SK-N-SH (cell line): ENCODE results near the gene MMAB. TPM values are rescaled to one million over a fixed set of nuclear protein-coding genes. Genes with fewer than 3 reads are reported as not detected.

Experiments used
- CTCF ChIA-PET: fragments of 300-600, 350-600 bp; formaldehyde crosslinking; extraction: SDS; loops from one replicate; lab custom pipeline; 2021; lab: Yijun Ruan, JAX
- POLR2A ChIA-PET: fragments of 350-600 bp; sonication (Branson Sonifier 250); formaldehyde crosslinking; extraction: SDS; loops from one replicate; lab custom pipeline; 2020; ENCODE audit warnings: antibody characterized with exemption, inconsistent platforms; lab: Yijun Ruan, JAX
- DNase-seq: peaks from one replicate; pipeline ENCODE4 v3.0.0; 2012
- H2AFZ ChIP-seq: fragments of 200-600 bp; sonication (generic); 2 replicates; pipeline ENCODE4 v1.8.1; 2016; ENCODE audit warnings: antibody characterized with exemption, mild to moderate bottlenecking, low read depth
- H3F3A ChIP-seq: fragments of 200-600 bp; sonication (generic); replicated peaks from 2 replicates; pipeline ENCODE3; 2016; ENCODE audit warnings: antibody characterized with exemption, mild to moderate bottlenecking; ENCODE audit not compliant: insufficient read depth
- H3K27ac ChIP-seq, 2 experiments: fragments of 200-500 bp in 1 of 2; fragments of 200-600 bp in 1 of 2; sonication (Bioruptor generic) in 1 of 2; sonication (generic), shearing (Covaris generic) in 1 of 2; 2 replicates each; pipeline versions ENCODE4 v1.5.1 to v1.6.1; 2014 to 2016; ENCODE audit warnings: low read depth in 2 of 2, inconsistent platforms in 1 of 2, low read length in 1 of 2, mild to moderate bottlenecking in 1 of 2, mixed read lengths in 1 of 2
- H3K27me3 ChIP-seq: fragments of 200-600 bp; sonication (generic), shearing (Covaris generic); 2 replicates; pipeline ENCODE4 v1.6.1; 2016; ENCODE audit warnings: mixed run types; ENCODE audit not compliant: insufficient read depth
- H3K36me3 ChIP-seq, 2 experiments: fragments of 200-500 bp in 1 of 2; fragments of 200-600 bp in 1 of 2; sonication (Bioruptor generic) in 1 of 2; sonication (generic) in 1 of 2; replicated peaks in 1 of 2; 2 replicates each; pipeline versions ENCODE3 to v1.5.1; 2014 to 2016; ENCODE audit warnings: low read length in 1 of 2, mild to moderate bottlenecking in 1 of 2; ENCODE audit not compliant: insufficient read depth in 2 of 2, control insufficient read depth in 1 of 2
- H3K4me1 ChIP-seq, 2 experiments: fragments of 200-500 bp in 1 of 2; fragments of 200-600 bp in 1 of 2; sonication (Bioruptor generic) in 1 of 2; sonication (generic), shearing (Covaris generic) in 1 of 2; 2 replicates each; pipeline versions ENCODE4 v1.5.1 to v1.6.1; 2014 to 2016; ENCODE audit warnings: low read depth in 1 of 2, low read length in 1 of 2, mixed run types in 1 of 2; ENCODE audit not compliant: insufficient read depth in 2 of 2, control insufficient read depth in 1 of 2
- H3K4me2 ChIP-seq: fragments of 200-600 bp; sonication (generic), shearing (Covaris generic); 2 replicates; pipeline ENCODE4 v1.6.1; 2017; ENCODE audit warnings: mixed run types
- H3K4me3 ChIP-seq, 2 experiments: fragments of 200-500 bp in 1 of 2; fragments of 200-600 bp in 1 of 2; sonication (Bioruptor generic) in 1 of 2; sonication (generic), shearing (Covaris generic) in 1 of 2; 2 replicates each; pipeline versions ENCODE4 v1.5.1 to v1.8.1; 2014 to 2016; ENCODE audit warnings: low read depth in 2 of 2, inconsistent platforms in 1 of 2, low read length in 1 of 2, mild to moderate bottlenecking in 1 of 2, mixed read lengths in 1 of 2, moderate library complexity in 1 of 2
- H3K79me2 ChIP-seq: fragments of 200-600 bp; sonication (generic); 2 replicates; pipeline ENCODE4 v1.8.1; 2017; ENCODE audit warnings: mild to moderate bottlenecking; ENCODE audit not compliant: insufficient read depth
- H3K9ac ChIP-seq: fragments of 200-600 bp; sonication (generic); 2 replicates; pipeline ENCODE4 v1.6.1; 2017; ENCODE audit warnings: mixed run types
- H3K9me2 ChIP-seq: fragments of 200-600 bp; sonication (generic); 2 replicates; pipeline ENCODE4 v1.6.1; 2017; ENCODE audit warnings: mixed run types
- H3K9me3 ChIP-seq: fragments of 200-600 bp; sonication (generic); 2 replicates; pipeline ENCODE4 v1.6.1; 2017; ENCODE audit warnings: mixed run types, mild to moderate bottlenecking, moderate library complexity
- H4K20me1 ChIP-seq: fragments of 200-600 bp; sonication (generic); 2 replicates; pipeline ENCODE4 v1.6.1; 2017; ENCODE audit warnings: mild to moderate bottlenecking, mixed run types; ENCODE audit not compliant: insufficient read depth
- FOXM1 ChIP-seq: IDR thresholded peaks from 2 replicates; pipeline ENCODE4 v1.4.0; 2012; ENCODE audit warnings: low read depth, mild to moderate bottlenecking
- GABPA ChIP-seq: IDR thresholded peaks from 2 replicates; pipeline ENCODE4 v1.4.0; 2012; ENCODE audit warnings: low read depth, mild to moderate bottlenecking
- IRF3 ChIP-seq: fragments of 150-350 bp; IDR thresholded peaks from 2 replicates; pipeline ENCODE4 v1.6.1; 2016; ENCODE audit warnings: mild to moderate bottlenecking, low read depth, low read length
- NRF1 ChIP-seq: IDR thresholded peaks from 2 replicates; pipeline ENCODE4 v1.6.1; 2012; ENCODE audit warnings: low read depth, mild to moderate bottlenecking, low read length
- RAD21 ChIP-seq: IDR thresholded peaks from 2 replicates; pipeline ENCODE4 v1.6.1; 2012; ENCODE audit warnings: mild to moderate bottlenecking, low read length
- RFX5 ChIP-seq: IDR thresholded peaks from 2 replicates; pipeline ENCODE4 v1.6.1; 2012; ENCODE audit warnings: mild to moderate bottlenecking, improper control_type of control experiment, low read length
- SIN3A ChIP-seq: IDR thresholded peaks from 2 replicates; pipeline ENCODE4 v1.6.1; 2012; ENCODE audit warnings: low read depth, mild to moderate bottlenecking, low read length, moderate library complexity, borderline replicate concordance
- TAF1 ChIP-seq: IDR thresholded peaks from 2 replicates; pipeline ENCODE4 v1.6.1; 2012; ENCODE audit warnings: low read depth, mild to moderate bottlenecking, low read length, moderate library complexity, borderline replicate concordance
- TCF12 ChIP-seq: IDR thresholded peaks from 2 replicates; pipeline ENCODE4 v1.4.0; 2012
- TEAD4 ChIP-seq: IDR thresholded peaks from 2 replicates; pipeline ENCODE4 v1.4.0; 2012; ENCODE audit warnings: mild to moderate bottlenecking, borderline replicate concordance; ENCODE audit not compliant: insufficient read depth
- ZBTB33 ChIP-seq: IDR thresholded peaks from 2 replicates; pipeline ENCODE4 v1.4.0; 2012; ENCODE audit warnings: low read depth, borderline replicate concordance
- WGBS: methylation state at CpG from one replicate; pipeline ENCODE4 v1.1.6; 2017; ENCODE audit warnings: low lambda C conversion rate; 5-methylcytosine and 5-hydroxymethylcytosine counted together
- polyA plus RNA-seq, 3 experiments: library from polyadenylated mRNA; depleted of rRNA; stranded (reverse); fragments of >200 nt; gene quantifications; 2 replicates each; pipeline ENCODE4 v1.2.3, GENCODE V29; 2012
- TF ChIP-seq, protein P1 (sequence below): fragments of 200-600 bp; sonication (generic); IDR thresholded peaks from 2 replicates; pipeline ENCODE4 v1.6.1; 2017; ENCODE audit warnings: antibody characterized with exemption, mild to moderate bottlenecking, moderate library complexity

The MMAB gene
- polyA plus RNA-seq, 1 of the 3 experiments (the other 2 are of a cell fraction): 15.9 TPM

DNA sequence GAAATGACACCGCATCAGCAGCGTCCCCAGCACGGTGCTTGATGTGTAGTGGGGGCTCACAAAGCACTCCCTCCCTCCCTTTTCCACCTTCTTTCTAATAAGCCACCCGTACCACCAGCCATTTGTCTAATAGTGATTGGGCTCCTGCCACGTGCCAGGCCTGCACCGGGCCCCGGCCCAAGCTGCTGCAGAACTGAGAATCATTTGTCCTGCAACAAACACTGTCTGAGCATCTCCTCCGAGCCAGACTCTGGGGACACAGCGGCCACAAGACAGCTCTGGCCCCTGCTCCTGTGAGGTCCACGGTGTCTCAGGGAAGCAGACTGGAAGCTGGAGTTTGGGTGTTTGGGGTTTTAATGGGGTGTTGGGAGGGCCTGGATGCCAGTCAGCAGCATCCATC, 44.2 kb upstream of the MMAB start (continued):
- no peak for TF ChIP-seq IRF3
- no peak for TF ChIP-seq ZBTB33
- no peak for TF ChIP-seq TCF12

GRCh38 chr12:109615556-109616229, 42.4 kb upstream of the MMAB start:
- no peaks in the 10 kb centered on the region for H3K9me3 ChIP-seq
- CTCF ChIA-PET: interaction anchor here (1.2 to 2.0 kb wide), 4 partner anchors 9 to 124 kb away, joined by 5 to 14 read pairs (median 6); no protein-coding TSS in a partner anchor
- H3K9me2 ChIP-seq: no peaks in the 10 kb centered on the region
- peaks cover 18% of the 10 kb centered on the region; the same call in 1 of the 2 replicates for H3K27me3 ChIP-seq
- no peaks in the 10 kb centered on the region for H3F3A ChIP-seq
- POLR2A ChIA-PET: interaction anchor here (0.9 kb wide), 1 partner anchor 83 kb away, joined by 3 read pairs; no protein-coding TSS in a partner anchor
- no peak overlapping the region for H3K9ac ChIP-seq
- no peaks in the 10 kb centered on the region for H3K36me3 ChIP-seq
- H3K79me2 ChIP-seq: no peaks in the 10 kb centered on the region
- WGBS: 47% methylated on average over 14 of the region's 14 CpGs
- DNase-seq: no peak
- no peaks in the 10 kb centered on the region for H4K20me1 ChIP-seq
- H3K4me2 ChIP-seq: no peak overlapping the region
- H2AFZ ChIP-seq: no peak overlapping the region
- no peak overlapping the region; a peak in 1 of 4 replicates for H3K27ac ChIP-seq
- peaks cover 0 to 61% of the 10 kb centered on the region in 2 experiments; a peak in 2 of 4 replicates for H3K4me1 ChIP-seq
- H3K4me3 ChIP-seq: no peak overlapping the region
- TF ChIP-seq, protein P1, sequence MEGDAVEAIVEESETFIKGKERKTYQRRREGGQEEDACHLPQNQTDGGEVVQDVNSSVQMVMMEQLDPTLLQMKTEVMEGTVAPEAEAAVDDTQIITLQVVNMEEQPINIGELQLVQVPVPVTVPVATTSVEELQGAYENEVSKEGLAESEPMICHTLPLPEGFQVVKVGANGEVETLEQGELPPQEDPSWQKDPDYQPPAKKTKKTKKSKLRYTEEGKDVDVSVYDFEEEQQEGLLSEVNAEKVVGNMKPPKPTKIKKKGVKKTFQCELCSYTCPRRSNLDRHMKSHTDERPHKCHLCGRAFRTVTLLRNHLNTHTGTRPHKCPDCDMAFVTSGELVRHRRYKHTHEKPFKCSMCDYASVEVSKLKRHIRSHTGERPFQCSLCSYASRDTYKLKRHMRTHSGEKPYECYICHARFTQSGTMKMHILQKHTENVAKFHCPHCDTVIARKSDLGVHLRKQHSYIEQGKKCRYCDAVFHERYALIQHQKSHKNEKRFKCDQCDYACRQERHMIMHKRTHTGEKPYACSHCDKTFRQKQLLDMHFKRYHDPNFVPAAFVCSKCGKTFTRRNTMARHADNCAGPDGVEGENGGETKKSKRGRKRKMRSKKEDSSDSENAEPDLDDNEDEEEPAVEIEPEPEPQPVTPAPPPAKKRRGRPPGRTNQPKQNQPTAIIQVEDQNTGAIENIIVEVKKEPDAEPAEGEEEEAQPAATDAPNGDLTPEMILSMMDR: no peak
- no peak for TF ChIP-seq IRF3
- no peak for TF ChIP-seq TEAD4
- no peak for TF ChIP-seq NRF1
- TF ChIP-seq ZBTB33: no peak
- no peak for TF ChIP-seq TCF12
- TF ChIP-seq GABPA: no peak
- no peak for TF ChIP-seq RFX5
- no peak for TF ChIP-seq FOXM1
- TF ChIP-seq TAF1: no peak
- TF ChIP-seq SIN3A: no peak
- no peak for TF ChIP-seq RAD21
